GM23338 (cell line): ENCODE measurements around the gene DMAC1. TPM values are rescaled to one million over a fixed set of nuclear protein-coding genes. Genes with fewer than 3 reads are reported as not detected.

Experiments used
- ATAC-seq: fragments of 200-7000 bp; cut with Tn5 transposase; 3 replicates; pipeline ENCODE4 v1.9.1; 2020
- DNase-seq: peaks from one replicate; pipeline ENCODE4 v3.0.0-alpha.2; 2015; ENCODE audit warnings: low spot score
- H2AFZ ChIP-seq: fragments of 200-600 bp; sonication (generic); 2 replicates; pipeline ENCODE4 v1.8.0; 2016; ENCODE audit warnings: antibody characterized with exemption, mild to moderate bottlenecking, moderate library complexity
- H3F3A ChIP-seq: fragments of 200-600 bp; sonication (generic); replicated peaks from 2 replicates; pipeline ENCODE4 v1.8.0; 2017; ENCODE audit warnings: antibody characterized with exemption, mixed run types, low read depth
- H3K27ac ChIP-seq: fragments of 200-600 bp; sonication (generic); 2 replicates; pipeline ENCODE4 v1.6.1; 2016; ENCODE audit warnings: low read depth
- H3K27me3 ChIP-seq: fragments of 200-600 bp; sonication (generic); 2 replicates; pipeline ENCODE4 v1.8.0; 2016; ENCODE audit warnings: mild to moderate bottlenecking, mixed run types, moderate library complexity; ENCODE audit not compliant: insufficient read depth
- H3K36me3 ChIP-seq: fragments of 200-600 bp; sonication (generic); 2 replicates; pipeline ENCODE4 v1.8.0; 2016; ENCODE audit warnings: mild to moderate bottlenecking; ENCODE audit not compliant: insufficient read depth
- H3K4me1 ChIP-seq: fragments of 200-600 bp; sonication (generic); 2 replicates; pipeline ENCODE4 v1.8.0; 2016; ENCODE audit warnings: mild to moderate bottlenecking, moderate library complexity; ENCODE audit not compliant: insufficient read depth
- H3K4me2 ChIP-seq: fragments of 200-600 bp; sonication (generic); 2 replicates; pipeline ENCODE4 v1.7.1; 2017; ENCODE audit warnings: mixed run types
- H3K4me3 ChIP-seq: fragments of 200-600 bp; sonication (generic); 2 replicates; pipeline ENCODE4 v1.6.1; 2016; ENCODE audit warnings: mixed run types
- H3K79me2 ChIP-seq: fragments of 200-600 bp; sonication (generic); replicated peaks from 2 replicates; pipeline ENCODE4 v1.8.0; 2017; ENCODE audit warnings: mild to moderate bottlenecking; ENCODE audit not compliant: insufficient read depth
- H3K9me2 ChIP-seq: fragments of 200-600 bp; sonication (generic); 2 replicates; pipeline ENCODE4 v1.8.0; 2017; ENCODE audit not compliant: insufficient read depth
- H4K20me1 ChIP-seq: fragments of 200-600 bp; sonication (generic); replicated peaks from 2 replicates; pipeline ENCODE4 v1.8.0; 2017; ENCODE audit warnings: mild to moderate bottlenecking; ENCODE audit not compliant: insufficient read depth
- H3K27ac Mint-ChIP-seq: 2 replicates; pipeline ENCODE4 v1.8.0; 2020; ENCODE audit warnings: inconsistent platforms, mild to moderate bottlenecking, moderate library complexity, mixed read lengths
- H3K27me3 Mint-ChIP-seq: 3 replicates; pipeline ENCODE4 v1.8.0; 2022; ENCODE audit warnings: low read depth, mild to moderate bottlenecking, moderate library complexity, mixed read lengths, inconsistent platforms; ENCODE audit not compliant: insufficient read depth, poor library complexity
- H3K36me3 Mint-ChIP-seq: 3 replicates; pipeline ENCODE4 v1.8.0; 2021; ENCODE audit warnings: low read depth, mild to moderate bottlenecking, inconsistent platforms, moderate library complexity, mixed read lengths
- H3K4me1 Mint-ChIP-seq: 3 replicates; pipeline ENCODE4 v1.8.0; 2020; ENCODE audit warnings: mild to moderate bottlenecking, inconsistent platforms, mixed read lengths
- H3K4me3 Mint-ChIP-seq: 3 replicates; pipeline ENCODE4 v1.8.0; 2021; ENCODE audit warnings: moderate library complexity, mild to moderate bottlenecking, inconsistent platforms, mixed read lengths
- H3K9me3 Mint-ChIP-seq: 3 replicates; pipeline ENCODE4 v1.8.0; 2020; ENCODE audit warnings: moderate library complexity, mild to moderate bottlenecking, inconsistent platforms, mixed read lengths
- EZH2phosphoT487 ChIP-seq: fragments of 200-600 bp; sonication (generic); IDR thresholded peaks from one replicate; pipeline ENCODE4 v1.8.1; 2018; ENCODE audit warnings: antibody characterized with exemption; ENCODE audit not compliant: unreplicated experiment
- JUNB ChIP-seq: IDR thresholded peaks from one replicate; pipeline ENCODE4 v1.6.1; 2016; ENCODE audit warnings: antibody characterized with exemption; ENCODE audit not compliant: unreplicated experiment
- NANOG ChIP-seq: IDR thresholded peaks from 2 replicates; pipeline ENCODE4 v1.6.1; 2016; ENCODE audit warnings: antibody characterized with exemption, borderline replicate concordance
- POLR2AphosphoS5 ChIP-seq: IDR thresholded peaks from 2 replicates; pipeline ENCODE4 v1.6.1; 2016; ENCODE audit warnings: antibody characterized with exemption, low read depth
- STAT1 ChIP-seq: IDR thresholded peaks from one replicate; pipeline ENCODE4 v1.6.1; 2016; ENCODE audit warnings: antibody characterized with exemption; ENCODE audit not compliant: unreplicated experiment
- ZNF114 ChIP-seq: fragments of 250-450 bp; sonication (Bioruptor Pico); IDR thresholded peaks from 2 replicates; pipeline ENCODE4 v1.5.0; 2020; ENCODE audit warnings: mild to moderate bottlenecking, moderate library complexity
- ZNF331 ChIP-seq: fragments of 250-450 bp; sonication (Bioruptor Pico); IDR thresholded peaks from 2 replicates; pipeline ENCODE4 v1.5.0; 2020; ENCODE audit warnings: low read depth, mild to moderate bottlenecking, moderate library complexity
- ZNF462 ChIP-seq: fragments of 250-450 bp; sonication (Bioruptor Pico); IDR thresholded peaks from 2 replicates; pipeline ENCODE4 v1.5.0; 2020; ENCODE audit warnings: mild to moderate bottlenecking, moderate library complexity
- polyA plus RNA-seq: library from polyadenylated mRNA; unstranded; fragments of >200 nt; fragmentation: Nextera tagmentation; extraction: Ambion mirVana; gene quantifications from 2 replicates; pipeline ENCODE4 v1.2.1, GENCODE V29; 2016
- total RNA-seq: library from RNA; depleted of rRNA; stranded (reverse); fragments of >200 nt; shearing (Covaris generic); gene quantifications from 2 replicates; pipeline ENCODE4 v1.2.3, GENCODE V29; 2014
- TF ChIP-seq, protein P1 (sequence below): IDR thresholded peaks from 2 replicates; pipeline ENCODE4 v1.6.1; 2016; ENCODE audit warnings: antibody characterized with exemption
- TF ChIP-seq, protein P2 (sequence below): IDR thresholded peaks from one replicate; pipeline ENCODE4 v1.6.1; 2018; ENCODE audit warnings: antibody characterized with exemption; ENCODE audit not compliant: unreplicated experiment
- TF ChIP-seq, protein P3 (sequence below), 2 experiments: fragments of 200-600 bp in 1 of 2; sonication (generic) in 1 of 2; conservative IDR thresholded peaks; 2 replicates each; pipeline versions ENCODE4 v1.5.1 to v1.6.1; 2016 to 2017; ENCODE audit warnings: antibody characterized with exemption in 2 of 2, low read depth in 2 of 2, mild to moderate bottlenecking in 2 of 2, moderate library complexity in 1 of 2

DMAC1 gene
- total and polyA plus RNA-seq, 2 experiments from 2014 or later = 24.6 to 116 TPM

DNA sequence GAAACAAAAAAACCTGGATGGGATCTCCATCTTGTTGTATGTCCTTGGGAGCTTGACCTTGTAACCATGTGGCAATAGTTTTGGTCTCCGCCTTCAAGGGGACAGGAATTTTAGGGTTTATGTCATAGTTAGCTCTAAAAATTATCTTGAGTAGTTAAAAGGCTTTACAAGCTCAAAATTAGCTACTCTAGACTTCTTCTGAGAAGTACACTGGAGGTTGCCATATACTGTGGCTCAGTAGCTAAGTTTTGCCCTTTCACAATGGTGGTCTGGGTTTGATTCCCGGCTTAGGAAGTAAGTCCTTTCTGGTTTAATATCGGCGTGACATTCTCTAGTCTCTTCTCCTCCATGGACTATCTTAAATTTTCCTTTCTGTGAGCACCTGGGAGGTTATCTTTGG lies 48.9 kb upstream of the DMAC1 start:
- DNase-seq (no peak), ATAC-seq (no peak)
- Histone ChIP-seq H3K27me3 (no peaks in the 10 kb centered on the region), H3K36me3 (no peaks in the 10 kb centered on the region), H3K9me2 (no peaks in the 10 kb centered on the region; the same call in 1 of the 2 replicates), H3K4me2 (no peak overlapping the region), H4K20me1 (no peaks in the 10 kb centered on the region), H3K4me1 (peaks cover 7% of the 10 kb centered on the region; the same call in 1 of the 2 replicates), H3F3A (no peaks in the 10 kb centered on the region), H3K4me3 (no peak overlapping the region), H3K27ac (no peak overlapping the region), H2AFZ (no peak overlapping the region), H3K79me2 (no peaks in the 10 kb centered on the region)
- H3K4me3 Mint-ChIP-seq = no peak overlapping the region
- H3K4me1 Mint-ChIP-seq = peaks cover 7% of the 10 kb centered on the region; the same call in 2 of the 3 replicates
- H3K36me3 Mint-ChIP-seq = peaks cover 3% of the 10 kb centered on the region; the same call in 1 of the 3 replicates
- H3K9me3 Mint-ChIP-seq = peaks cover 4% of the 10 kb centered on the region; the same call in 1 of the 3 replicates
- H3K27me3 Mint-ChIP-seq = no peaks in the 10 kb centered on the region
- TF ChIP-seq ZNF114 (CRISPR knock-in tag) (no peak), NANOG (no peak), ZNF331 (CRISPR knock-in tag) (no peak), JUNB (no peak), STAT1 (no peak), POLR2AphosphoS5 (no peak), EZH2phosphoT487 (no peak), ZNF462 (CRISPR knock-in tag) (no peak)
- TF ChIP-seq, protein P1, sequence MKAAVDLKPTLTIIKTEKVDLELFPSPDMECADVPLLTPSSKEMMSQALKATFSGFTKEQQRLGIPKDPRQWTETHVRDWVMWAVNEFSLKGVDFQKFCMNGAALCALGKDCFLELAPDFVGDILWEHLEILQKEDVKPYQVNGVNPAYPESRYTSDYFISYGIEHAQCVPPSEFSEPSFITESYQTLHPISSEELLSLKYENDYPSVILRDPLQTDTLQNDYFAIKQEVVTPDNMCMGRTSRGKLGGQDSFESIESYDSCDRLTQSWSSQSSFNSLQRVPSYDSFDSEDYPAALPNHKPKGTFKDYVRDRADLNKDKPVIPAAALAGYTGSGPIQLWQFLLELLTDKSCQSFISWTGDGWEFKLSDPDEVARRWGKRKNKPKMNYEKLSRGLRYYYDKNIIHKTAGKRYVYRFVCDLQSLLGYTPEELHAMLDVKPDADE = no peak
- TF ChIP-seq, protein P2, sequence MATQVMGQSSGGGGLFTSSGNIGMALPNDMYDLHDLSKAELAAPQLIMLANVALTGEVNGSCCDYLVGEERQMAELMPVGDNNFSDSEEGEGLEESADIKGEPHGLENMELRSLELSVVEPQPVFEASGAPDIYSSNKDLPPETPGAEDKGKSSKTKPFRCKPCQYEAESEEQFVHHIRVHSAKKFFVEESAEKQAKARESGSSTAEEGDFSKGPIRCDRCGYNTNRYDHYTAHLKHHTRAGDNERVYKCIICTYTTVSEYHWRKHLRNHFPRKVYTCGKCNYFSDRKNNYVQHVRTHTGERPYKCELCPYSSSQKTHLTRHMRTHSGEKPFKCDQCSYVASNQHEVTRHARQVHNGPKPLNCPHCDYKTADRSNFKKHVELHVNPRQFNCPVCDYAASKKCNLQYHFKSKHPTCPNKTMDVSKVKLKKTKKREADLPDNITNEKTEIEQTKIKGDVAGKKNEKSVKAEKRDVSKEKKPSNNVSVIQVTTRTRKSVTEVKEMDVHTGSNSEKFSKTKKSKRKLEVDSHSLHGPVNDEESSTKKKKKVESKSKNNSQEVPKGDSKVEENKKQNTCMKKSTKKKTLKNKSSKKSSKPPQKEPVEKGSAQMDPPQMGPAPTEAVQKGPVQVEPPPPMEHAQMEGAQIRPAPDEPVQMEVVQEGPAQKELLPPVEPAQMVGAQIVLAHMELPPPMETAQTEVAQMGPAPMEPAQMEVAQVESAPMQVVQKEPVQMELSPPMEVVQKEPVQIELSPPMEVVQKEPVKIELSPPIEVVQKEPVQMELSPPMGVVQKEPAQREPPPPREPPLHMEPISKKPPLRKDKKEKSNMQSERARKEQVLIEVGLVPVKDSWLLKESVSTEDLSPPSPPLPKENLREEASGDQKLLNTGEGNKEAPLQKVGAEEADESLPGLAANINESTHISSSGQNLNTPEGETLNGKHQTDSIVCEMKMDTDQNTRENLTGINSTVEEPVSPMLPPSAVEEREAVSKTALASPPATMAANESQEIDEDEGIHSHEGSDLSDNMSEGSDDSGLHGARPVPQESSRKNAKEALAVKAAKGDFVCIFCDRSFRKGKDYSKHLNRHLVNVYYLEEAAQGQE = no peak
- TF ChIP-seq, protein P3, sequence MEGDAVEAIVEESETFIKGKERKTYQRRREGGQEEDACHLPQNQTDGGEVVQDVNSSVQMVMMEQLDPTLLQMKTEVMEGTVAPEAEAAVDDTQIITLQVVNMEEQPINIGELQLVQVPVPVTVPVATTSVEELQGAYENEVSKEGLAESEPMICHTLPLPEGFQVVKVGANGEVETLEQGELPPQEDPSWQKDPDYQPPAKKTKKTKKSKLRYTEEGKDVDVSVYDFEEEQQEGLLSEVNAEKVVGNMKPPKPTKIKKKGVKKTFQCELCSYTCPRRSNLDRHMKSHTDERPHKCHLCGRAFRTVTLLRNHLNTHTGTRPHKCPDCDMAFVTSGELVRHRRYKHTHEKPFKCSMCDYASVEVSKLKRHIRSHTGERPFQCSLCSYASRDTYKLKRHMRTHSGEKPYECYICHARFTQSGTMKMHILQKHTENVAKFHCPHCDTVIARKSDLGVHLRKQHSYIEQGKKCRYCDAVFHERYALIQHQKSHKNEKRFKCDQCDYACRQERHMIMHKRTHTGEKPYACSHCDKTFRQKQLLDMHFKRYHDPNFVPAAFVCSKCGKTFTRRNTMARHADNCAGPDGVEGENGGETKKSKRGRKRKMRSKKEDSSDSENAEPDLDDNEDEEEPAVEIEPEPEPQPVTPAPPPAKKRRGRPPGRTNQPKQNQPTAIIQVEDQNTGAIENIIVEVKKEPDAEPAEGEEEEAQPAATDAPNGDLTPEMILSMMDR (conservative IDR thresholded peaks at IDR 0.05; ENCODE audit: low read depth in 2 of 2) = no peak
- H3K27ac Mint-ChIP-seq = no peak overlapping the region
